ENCODE measurements around the gene KCNIP2. TPM values are rescaled to one million over a fixed set of nuclear protein-coding genes. Genes with fewer than 3 reads are reported as not detected.

The KCNIP2 gene
- total and polyA plus RNA-seq, 4 donors, result 0.18 to 2.0 (median 0.72) TPM

- 91% methylated on average over 4 of the region's 4 CpGs for WGBS
- no peak overlapping the region for H3K27ac ChIP-seq (ENCODE audit: low read depth in 1 of 2, low read length in 2 of 2)
- H3K36me3 ChIP-seq (ENCODE audit: control insufficient read depth in 4 of 4, insufficient read depth in 3 of 4, low read depth in 1 of 4, low read length in 3 of 4), result peaks cover 0 to 9% (median 4%) of the 10 kb centered on the region in 4 donors
These were observed 8.0 kb upstream of the KCNIP2 start for GRCh38 chr10:101851411-101852116.

GRCh38 chr10:101850749-101851148, 7.1 kb upstream of the KCNIP2 start:
- 88% methylated on average over 3 of the region's 3 CpGs for WGBS
- Histone ChIP-seq H3K9me3 (ENCODE audit: control insufficient read depth in 4 of 4, low read length in 3 of 4) (no peaks in the 10 kb centered on the region), H3K9ac (ENCODE audit: low read depth in 1 of 2, low read length in 2 of 2) (no peak overlapping the region), H3K27me3 (ENCODE audit: control insufficient read depth in 4 of 4, insufficient read depth in 4 of 4, low read length in 3 of 4) (no peaks in the 10 kb centered on the region), H3K27ac (ENCODE audit: low read depth in 1 of 2, low read length in 2 of 2) (no peak overlapping the region), H3K4me1 (ENCODE audit: control insufficient read depth in 4 of 4, insufficient read depth in 4 of 4, low read length in 3 of 4) (peaks cover 0 to 6% (median 1%) of the 10 kb centered on the region in 4 donors), H3K36me3 (ENCODE audit: control insufficient read depth in 4 of 4, insufficient read depth in 3 of 4, low read depth in 1 of 4, low read length in 3 of 4) (peaks cover 0 to 11% (median 4%) of the 10 kb centered on the region in 4 donors), H3K4me3 (ENCODE audit: low read depth in 1 of 3, low read length in 3 of 3) (no peak overlapping the region)
- DNase-seq (ENCODE audit: low spot score), result no peak
- TF ChIP-seq REST (IDR thresholded peaks at IDR 0.05) (no peak), JUND (IDR thresholded peaks at IDR 0.05) (no peak), HNF4G (IDR thresholded peaks at IDR 0.05) (no peak), YY1 (IDR thresholded peaks at IDR 0.05) (no peak), MAX (IDR thresholded peaks at IDR 0.05) (no peak), GABPA (IDR thresholded peaks at IDR 0.05 in 1 of 2, conservative IDR thresholded peaks at IDR 0.05 in 1 of 2) (no peak), NR2F2 (IDR thresholded peaks at IDR 0.05) (no peak), SP1 (IDR thresholded peaks at IDR 0.05) (no peak), TAF1 (conservative IDR thresholded peaks at IDR 0.05) (no peak), RAD21 (IDR thresholded peaks at IDR 0.05) (no peak), FOXA1 (IDR thresholded peaks at IDR 0.05) (no peak), FOXA2 (IDR thresholded peaks at IDR 0.05) (no peak)

More at GRCh38 chr10:101851411-101852116, 8.0 kb upstream of the KCNIP2 start:
- Histone ChIP-seq H3K4me1 (ENCODE audit: control insufficient read depth in 4 of 4, insufficient read depth in 4 of 4, low read length in 3 of 4) (peaks cover 0 to 6% (median 1%) of the 10 kb centered on the region in 4 donors), H3K9ac (ENCODE audit: low read depth in 1 of 2, low read length in 2 of 2) (no peak overlapping the region), H3K4me3 (ENCODE audit: low read depth in 1 of 3, low read length in 3 of 3) (no peak overlapping the region), H3K9me3 (ENCODE audit: control insufficient read depth in 4 of 4, low read length in 3 of 4) (no peaks in the 10 kb centered on the region), H3K27me3 (ENCODE audit: control insufficient read depth in 4 of 4, insufficient read depth in 4 of 4, low read length in 3 of 4) (no peaks in the 10 kb centered on the region)
- TF ChIP-seq JUND (IDR thresholded peaks at IDR 0.05) (no peak), FOXA1 (IDR thresholded peaks at IDR 0.05) (no peak), FOXA2 (IDR thresholded peaks at IDR 0.05) (no peak), RAD21 (IDR thresholded peaks at IDR 0.05) (no peak), HNF4G (IDR thresholded peaks at IDR 0.05) (no peak), YY1 (IDR thresholded peaks at IDR 0.05) (no peak), REST (IDR thresholded peaks at IDR 0.05) (no peak), CTCF (IDR thresholded peaks at IDR 0.05; ENCODE audit: low read depth, low read length, missing input control) (no peak), NR2F2 (IDR thresholded peaks at IDR 0.05) (no peak)
- DNase-seq (ENCODE audit: low spot score), result no peak

Measured in liver (tissue), 9 donors.